Common myeloid progenitor, CD34-positive (primary cell): ENCODE data around the gene RPTOR.

Experiments used
- CTCF ChIA-PET: fragments of 350-600 bp; sonication (Branson Sonifier 250); formaldehyde crosslinking; loops from one replicate; lab custom pipeline; 2021; ENCODE audit warnings: antibody characterized with exemption; lab: Charles Lee
- POLR2A ChIA-PET: fragments of 350-600 bp; sonication (Branson Sonifier 250); formaldehyde crosslinking; loops from one replicate; lab custom pipeline; 2021; ENCODE audit warnings: antibody characterized with exemption; lab: Charles Lee
- DNase-seq, 3 donors: peaks; one replicate each; pipeline versions ENCODE4 v3.0.0 to v3.0.0-alpha.2; 2013
- H3K27ac ChIP-seq, 2 experiments: 1 replicate in 1 of 2; 2 replicates in 1 of 2; pipeline ENCODE4 v1.7.0; 2013; ENCODE audit warnings: inconsistent platforms in 2 of 2, low read length in 2 of 2, mild to moderate bottlenecking in 2 of 2, low read depth in 1 of 2, moderate library complexity in 1 of 2; ENCODE audit not compliant: severe bottlenecking in 2 of 2, insufficient read depth in 1 of 2, poor library complexity in 1 of 2
- H3K27me3 ChIP-seq, 5 experiments: replicated peaks in 2 of 5; 1 replicate in 3 of 5; 2 replicates in 2 of 5; pipeline versions ENCODE4 v1.6.1 to v1.7.0; 2013; ENCODE audit warnings: low read length in 4 of 5, mild to moderate bottlenecking in 2 of 5, moderate library complexity in 2 of 5, inconsistent platforms in 1 of 5; ENCODE audit not compliant: insufficient read depth in 5 of 5, control insufficient read depth in 4 of 5
- H3K36me3 ChIP-seq, 4 experiments: 1 replicate in 2 of 4; 2 replicates in 2 of 4; pipeline versions ENCODE4 v1.6.1 to v1.7.0; 2013; ENCODE audit warnings: low read length in 3 of 4, control low read depth in 1 of 4, mild to moderate bottlenecking in 1 of 4; ENCODE audit not compliant: control insufficient read depth in 4 of 4, insufficient read depth in 4 of 4
- H3K4me1 ChIP-seq, 4 experiments: 1 replicate in 3 of 4; 2 replicates in 1 of 4; pipeline versions ENCODE4 v1.6.1 to v1.7.1; 2013; ENCODE audit warnings: low read length in 3 of 4, mild to moderate bottlenecking in 3 of 4, control low read depth in 1 of 4, inconsistent platforms in 1 of 4, moderate library complexity in 1 of 4; ENCODE audit not compliant: control insufficient read depth in 4 of 4, insufficient read depth in 4 of 4; ENCODE audit errors: control extremely low read depth in 1 of 4
- H3K4me3 ChIP-seq, 7 experiments: 1 replicate in 4 of 7; 2 replicates in 3 of 7; pipeline versions ENCODE4 v1.5.1 to v1.7.0; 2013; ENCODE audit warnings: mild to moderate bottlenecking in 7 of 7, low read length in 6 of 7, moderate library complexity in 6 of 7, inconsistent platforms in 2 of 7, low read depth in 2 of 7, control low read depth in 1 of 7; ENCODE audit not compliant: insufficient read depth in 4 of 7, control insufficient read depth in 1 of 7; ENCODE audit errors: extremely low read depth in 1 of 7
- H3K9me3 ChIP-seq, 5 experiments: 1 replicate in 4 of 5; 2 replicates in 1 of 5; pipeline versions ENCODE4 v1.6.1 to v1.7.1; 2013; ENCODE audit warnings: low read length in 4 of 5, mild to moderate bottlenecking in 2 of 5, inconsistent platforms in 1 of 5, low read depth in 1 of 5, moderate library complexity in 1 of 5; ENCODE audit not compliant: control insufficient read depth in 4 of 5, insufficient read depth in 2 of 5; ENCODE audit errors: control extremely low read depth in 1 of 5
- WGBS: methylation state at CpG from one replicate; pipeline ENCODE4 v1.1.5; 2013; ENCODE audit not compliant: insufficient coverage; 5-methylcytosine and 5-hydroxymethylcytosine counted together

The RPTOR gene

GRCh38 chr17:80591788-80592187 is 47.1 kb downstream of the RPTOR start:
- CTCF ChIA-PET: interaction anchor here (0.6 to 2.1 kb wide), 3 partner anchors 16 to 59 kb away, joined by 3 to 8 read pairs (median 3); no protein-coding TSS in a partner anchor
- POLR2A ChIA-PET: interaction anchor here (1.0 kb wide), 1 partner anchor 10 kb away, joined by 3 read pairs; no protein-coding TSS in a partner anchor
- no peak for DNase-seq
- no peaks in the 10 kb centered on the region for H3K9me3 ChIP-seq
- H3K4me1 ChIP-seq: peaks cover 0 to 27% (median 7%) of the 10 kb centered on the region in 4 experiments
- 100% methylated on average over 3 of the region's 3 CpGs for WGBS
- H3K27ac ChIP-seq: no peak overlapping the region
- H3K4me3 ChIP-seq: no peak overlapping the region
- H3K36me3 ChIP-seq: no peaks in the 10 kb centered on the region
- no peaks in the 10 kb centered on the region for H3K27me3 ChIP-seq

GRCh38 chr17:80592243-80592642 is 47.6 kb downstream of the RPTOR start:
- WGBS: 71% methylated on average over 5 of the region's 5 CpGs
- POLR2A ChIA-PET: interaction anchor here (1.0 kb wide), 1 partner anchor 11 kb away, joined by 3 read pairs; no protein-coding TSS in a partner anchor
- peaks cover 0 to 23% (median 6%) of the 10 kb centered on the region in 4 experiments for H3K4me1 ChIP-seq
- no peaks in the 10 kb centered on the region for H3K36me3 ChIP-seq
- H3K9me3 ChIP-seq: no peaks in the 10 kb centered on the region
- no peak for DNase-seq
- no peaks in the 10 kb centered on the region for H3K27me3 ChIP-seq
- no peak overlapping the region for H3K27ac ChIP-seq
- no peak overlapping the region for H3K4me3 ChIP-seq
- CTCF ChIA-PET: interaction anchor here (1.0 to 2.1 kb wide), 2 partner anchors 14 to 17 kb away, joined by 3 to 8 read pairs; no protein-coding TSS in a partner anchor

GRCh38 chr17:80593181-80593580 is 48.5 kb downstream of the RPTOR start:
- no peaks in the 10 kb centered on the region for H3K27me3 ChIP-seq
- no peak overlapping the region for H3K4me3 ChIP-seq
- H3K9me3 ChIP-seq: no peaks in the 10 kb centered on the region
- H3K4me1 ChIP-seq: peaks cover 0 to 23% (median 6%) of the 10 kb centered on the region in 4 experiments
- WGBS: 98% methylated on average over 6 of the region's 8 CpGs
- ChIA-PET CTCF (interaction anchor here (1.0 to 2.1 kb wide), 2 partner anchors 15 to 17 kb away, joined by 3 to 8 read pairs; no protein-coding TSS in a partner anchor), POLR2A (no interaction called here)
- DNase-seq: no peak
- no peak overlapping the region for H3K27ac ChIP-seq
- H3K36me3 ChIP-seq: no peaks in the 10 kb centered on the region

GRCh38 chr17:80594431-80595269 is 50.0 kb downstream of the RPTOR start:
- no peak overlapping the region for H3K27ac ChIP-seq
- H3K4me1 ChIP-seq: peaks cover 0 to 31% (median 11%) of the 10 kb centered on the region in 4 experiments
- H3K4me3 ChIP-seq: no peak overlapping the region
- CTCF ChIA-PET: no interaction called here
- no peaks in the 10 kb centered on the region for H3K9me3 ChIP-seq
- no peaks in the 10 kb centered on the region for H3K27me3 ChIP-seq
- POLR2A ChIA-PET: no interaction called here
- WGBS: 93% methylated on average over 4 of the region's 9 CpGs
- DNase-seq: no peak
- no peaks in the 10 kb centered on the region for H3K36me3 ChIP-seq

GRCh38 chr17:80596760-80597608 is 52.3 kb downstream of the RPTOR start:
- Histone ChIP-seq H3K9me3 (no peaks in the 10 kb centered on the region), H3K27ac (no peak overlapping the region), H3K27me3 (no peaks in the 10 kb centered on the region), H3K36me3 (no peaks in the 10 kb centered on the region), H3K4me1 (peaks cover 0 to 26% (median 10%) of the 10 kb centered on the region in 4 experiments), H3K4me3 (no peak overlapping the region)
- CTCF ChIA-PET: interaction anchor here (0.7 kb wide), 2 partner anchors 50 to 53 kb away, joined by 3 read pairs; no protein-coding TSS in a partner anchor
- WGBS: 95% methylated on average over 5 of the region's 12 CpGs
- no peak for DNase-seq
- POLR2A ChIA-PET: interaction anchor here (0.6 kb wide), 1 partner anchor 7 kb away, joined by 4 read pairs; no protein-coding TSS in a partner anchor

GRCh38 chr17:80598813-80599545 is 54.3 kb downstream of the RPTOR start:
- H3K4me3 ChIP-seq: peak overlapping the region in 1 of 7 experiments; percentile 29
- H3K4me1 ChIP-seq: peaks cover 0 to 35% (median 16%) of the 10 kb centered on the region in 4 experiments
- no peaks in the 10 kb centered on the region for H3K27me3 ChIP-seq
- DNase-seq: no peak
- H3K27ac ChIP-seq: no peak overlapping the region
- H3K36me3 ChIP-seq: no peaks in the 10 kb centered on the region
- CTCF ChIA-PET: no interaction called here
- H3K9me3 ChIP-seq: no peaks in the 10 kb centered on the region
- 91% methylated on average over 8 of the region's 9 CpGs for WGBS
- POLR2A ChIA-PET: interaction anchor here (0.6 kb wide), 1 partner anchor 232 kb away, joined by 3 read pairs; no protein-coding TSS in a partner anchor
